Mucosa of descending colon (tissue), 3 donors: ENCODE results near the gene JDP2. TPM values are rescaled to one million over a fixed set of nuclear protein-coding genes. Genes with fewer than 3 reads are reported as not detected.

Source experiments
- ATAC-seq: fragments of 200-7000 bp; cut with Tn5 transposase; one replicate; pipeline ENCODE4 v1.9.1; 2020; ENCODE audit warnings: mild to moderate bottlenecking, moderate library complexity
- DNase-seq, 3 donors: peaks; one replicate each; pipeline ENCODE4 v3.0.0-alpha.2; 2020
- H3K36me3 ChIP-seq: fragments of 200-600 bp; one replicate; pipeline ENCODE4 v1.8.0; 2021; ENCODE audit warnings: low read depth, mild to moderate bottlenecking
- H3K4me1 ChIP-seq: fragments of 200-600 bp; one replicate; pipeline ENCODE4 v1.8.0; 2021; ENCODE audit warnings: low read depth, mild to moderate bottlenecking
- H3K4me3 ChIP-seq: fragments of 200-600 bp; one replicate; pipeline ENCODE4 v1.8.0; 2021; ENCODE audit warnings: mild to moderate bottlenecking
- H3K9me3 ChIP-seq: fragments of 200-600 bp; one replicate; pipeline ENCODE4 v1.8.0; 2021; ENCODE audit warnings: mild to moderate bottlenecking
- CTCF ChIP-seq: fragments of 200-600 bp; IDR thresholded peaks from one replicate; pipeline ENCODE4 v1.8.0; 2022; ENCODE audit warnings: antibody characterized with exemption, mild to moderate bottlenecking
- intact Hi-C, 2 donors: fragments of 100-400 bp; cut with DNase I in 1 of 2; cut with micrococcal nuclease in 1 of 2; formaldehyde crosslinking; loops; one replicate each; pipeline versions ENCODE4 v1.11.0 to v1.11.1; 2022; cut with DNase I, micrococcal nuclease
- total RNA-seq, 3 donors: library from RNA; stranded (reverse); fragmentation: NEBNext Ultra II Directional in 2 of 3; extraction: Animal tissue kit (Norgen Biotek cat#: 25700) in 2 of 3; gene quantifications; one replicate each; pipeline versions ENCODE4 v1.2.1 to v1.2.4, GENCODE V29; 2021 to 2023
- donor health status: DM: no; HTN: no; CAD: no; lungs with moderate emphysema.
- donor health status: DM: no; HTN: no; CAD: no.
- donor health status: DM: no; HTN: yes; CAD: no.

The JDP2 gene
- total RNA-seq, 3 donors from 2014 or later, result 17.7 to 48.0 (median 29.0) TPM

GRCh38 chr14:75499084-75499875 is 71.5 kb downstream of the JDP2 start:
- Histone ChIP-seq H3K4me1 (no peaks in the 10 kb centered on the region), H3K9me3 (no peaks in the 10 kb centered on the region), H3K4me3 (no peak overlapping the region), H3K36me3 (no peaks in the 10 kb centered on the region)
- ATAC-seq (no peak), DNase-seq (no peak)
- TF ChIP-seq CTCF, result no peak
- intact Hi-C loops, result no loop called here

- Histone ChIP-seq H3K36me3 (no peaks in the 10 kb centered on the region), H3K4me1 (no peaks in the 10 kb centered on the region), H3K9me3 (no peaks in the 10 kb centered on the region), H3K4me3 (no peak overlapping the region)
- DNase-seq (no peak), ATAC-seq (no peak)
- no peak for TF ChIP-seq CTCF
- intact Hi-C loops, result no loop called here
Observed at GRCh38 chr14:75501080-75501479, 73.3 kb downstream of the JDP2 start.

- no peaks in the 10 kb centered on the region for H3K4me1 ChIP-seq
- no peaks in the 10 kb centered on the region for H3K36me3 ChIP-seq
- DNase-seq (no peak), ATAC-seq (no peak)
- H3K9me3 ChIP-seq, result peaks cover 2% of the 10 kb centered on the region
- no peak for TF ChIP-seq CTCF
- intact Hi-C loops, result no loop called here
- H3K4me3 ChIP-seq, result no peak overlapping the region
Observed at GRCh38 chr14:75504411-75504810, 76.6 kb downstream of the JDP2 start.

GRCh38 chr14:75506930-75507329 is 79.1 kb downstream of the JDP2 start:
- ATAC-seq (no peak), DNase-seq (no peak)
- Histone ChIP-seq H3K4me1 (no peaks in the 10 kb centered on the region), H3K36me3 (no peaks in the 10 kb centered on the region), H3K4me3 (no peak overlapping the region), H3K9me3 (peaks cover 13% of the 10 kb centered on the region)
- intact Hi-C loops, result no loop called here
- no peak for TF ChIP-seq CTCF

- Histone ChIP-seq H3K36me3 (no peaks in the 10 kb centered on the region), H3K4me1 (no peaks in the 10 kb centered on the region), H3K9me3 (peaks cover 13% of the 10 kb centered on the region), H3K4me3 (no peak overlapping the region)
- intact Hi-C loops, result no loop called here
- TF ChIP-seq CTCF, result no peak
- no peak for ATAC-seq
- no peak for DNase-seq
Observed at GRCh38 chr14:75510547-75510946, 82.7 kb downstream of the JDP2 start.
